Measurements from ENCODE around the gene SFXN5.

Gene SFXN5

GRCh38 chr2:72921088-72921851 lies 150.2 kb downstream of the SFXN5 start:
- Histone ChIP-seq H3K9me3 (ENCODE audit: severe bottlenecking) (no peaks in the 10 kb centered on the region), H3K36me3 (ENCODE audit: low read depth) (no peaks in the 10 kb centered on the region), H3K27ac (ENCODE audit: poor library complexity, severe bottlenecking) (no peak overlapping the region), H3K27me3 (ENCODE audit: insufficient read depth, poor library complexity, severe bottlenecking) (peaks cover 98% of the 10 kb centered on the region), H3K4me1 (ENCODE audit: insufficient read depth, poor library complexity, severe bottlenecking) (no peaks in the 10 kb centered on the region), H3K4me3 (ENCODE audit: severe bottlenecking) (no peak overlapping the region)
- no peak for ATAC-seq (ENCODE audit: low read depth)
- TF ChIP-seq, protein P1, sequence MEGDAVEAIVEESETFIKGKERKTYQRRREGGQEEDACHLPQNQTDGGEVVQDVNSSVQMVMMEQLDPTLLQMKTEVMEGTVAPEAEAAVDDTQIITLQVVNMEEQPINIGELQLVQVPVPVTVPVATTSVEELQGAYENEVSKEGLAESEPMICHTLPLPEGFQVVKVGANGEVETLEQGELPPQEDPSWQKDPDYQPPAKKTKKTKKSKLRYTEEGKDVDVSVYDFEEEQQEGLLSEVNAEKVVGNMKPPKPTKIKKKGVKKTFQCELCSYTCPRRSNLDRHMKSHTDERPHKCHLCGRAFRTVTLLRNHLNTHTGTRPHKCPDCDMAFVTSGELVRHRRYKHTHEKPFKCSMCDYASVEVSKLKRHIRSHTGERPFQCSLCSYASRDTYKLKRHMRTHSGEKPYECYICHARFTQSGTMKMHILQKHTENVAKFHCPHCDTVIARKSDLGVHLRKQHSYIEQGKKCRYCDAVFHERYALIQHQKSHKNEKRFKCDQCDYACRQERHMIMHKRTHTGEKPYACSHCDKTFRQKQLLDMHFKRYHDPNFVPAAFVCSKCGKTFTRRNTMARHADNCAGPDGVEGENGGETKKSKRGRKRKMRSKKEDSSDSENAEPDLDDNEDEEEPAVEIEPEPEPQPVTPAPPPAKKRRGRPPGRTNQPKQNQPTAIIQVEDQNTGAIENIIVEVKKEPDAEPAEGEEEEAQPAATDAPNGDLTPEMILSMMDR (IDR thresholded peaks at IDR 0.05; ENCODE audit: poor library complexity, severe bottlenecking): no peak
- no peak for DNase-seq (ENCODE audit: low spot score)

DNA sequence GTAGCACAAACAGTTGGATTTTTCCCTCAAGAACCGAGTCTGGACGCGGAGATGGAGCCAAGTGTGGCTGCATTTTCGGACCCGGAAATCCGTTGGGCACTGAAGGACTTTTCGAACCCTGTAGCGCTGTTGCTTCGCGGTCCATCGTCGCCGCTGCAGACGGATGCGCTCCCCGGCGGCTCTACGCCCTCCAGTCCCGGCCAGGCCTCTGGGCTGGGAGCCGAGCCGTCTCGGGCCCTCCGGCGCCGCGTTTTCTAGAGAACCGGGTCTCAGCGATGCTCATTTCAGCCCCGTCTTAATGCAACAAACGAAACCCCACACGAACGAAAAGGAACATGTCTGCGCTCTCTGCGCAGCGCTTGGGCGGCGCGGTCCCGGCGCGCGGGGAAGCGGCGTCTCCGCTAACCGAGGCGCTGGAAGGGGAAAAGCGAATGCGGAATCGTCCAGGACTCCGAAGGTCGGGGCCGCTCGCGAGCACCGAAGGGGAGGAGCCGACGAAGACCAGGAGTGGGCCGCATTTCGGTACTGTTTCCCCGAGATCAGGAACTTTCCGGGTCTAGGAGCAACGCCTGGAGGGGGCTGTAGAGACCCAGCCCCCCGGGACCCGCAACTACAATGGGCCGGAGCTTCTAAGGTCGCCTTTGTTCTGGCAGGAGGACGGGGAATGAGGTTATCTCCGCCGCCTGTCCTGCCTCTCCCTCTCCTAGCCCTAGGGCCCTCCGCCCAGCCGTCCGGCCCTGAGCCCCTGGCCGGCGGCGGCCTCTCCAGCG lies 151.0 kb downstream of the SFXN5 start:
- H3K36me3 ChIP-seq (ENCODE audit: low read depth): no peaks in the 10 kb centered on the region
- no peak overlapping the region for H3K27ac ChIP-seq (ENCODE audit: poor library complexity, severe bottlenecking)
- TF ChIP-seq, protein P1 (IDR thresholded peaks at IDR 0.05; ENCODE audit: poor library complexity, severe bottlenecking): no peak
- H3K4me1 ChIP-seq (ENCODE audit: insufficient read depth, poor library complexity, severe bottlenecking): no peaks in the 10 kb centered on the region
- DNase-seq (ENCODE audit: low spot score): no peak
- H3K9me3 ChIP-seq (ENCODE audit: severe bottlenecking): no peaks in the 10 kb centered on the region
- no peak for ATAC-seq (ENCODE audit: low read depth)
- H3K4me3 ChIP-seq (ENCODE audit: severe bottlenecking): no peak overlapping the region
- peaks cover 98% of the 10 kb centered on the region for H3K27me3 ChIP-seq (ENCODE audit: insufficient read depth, poor library complexity, severe bottlenecking)

DNA sequence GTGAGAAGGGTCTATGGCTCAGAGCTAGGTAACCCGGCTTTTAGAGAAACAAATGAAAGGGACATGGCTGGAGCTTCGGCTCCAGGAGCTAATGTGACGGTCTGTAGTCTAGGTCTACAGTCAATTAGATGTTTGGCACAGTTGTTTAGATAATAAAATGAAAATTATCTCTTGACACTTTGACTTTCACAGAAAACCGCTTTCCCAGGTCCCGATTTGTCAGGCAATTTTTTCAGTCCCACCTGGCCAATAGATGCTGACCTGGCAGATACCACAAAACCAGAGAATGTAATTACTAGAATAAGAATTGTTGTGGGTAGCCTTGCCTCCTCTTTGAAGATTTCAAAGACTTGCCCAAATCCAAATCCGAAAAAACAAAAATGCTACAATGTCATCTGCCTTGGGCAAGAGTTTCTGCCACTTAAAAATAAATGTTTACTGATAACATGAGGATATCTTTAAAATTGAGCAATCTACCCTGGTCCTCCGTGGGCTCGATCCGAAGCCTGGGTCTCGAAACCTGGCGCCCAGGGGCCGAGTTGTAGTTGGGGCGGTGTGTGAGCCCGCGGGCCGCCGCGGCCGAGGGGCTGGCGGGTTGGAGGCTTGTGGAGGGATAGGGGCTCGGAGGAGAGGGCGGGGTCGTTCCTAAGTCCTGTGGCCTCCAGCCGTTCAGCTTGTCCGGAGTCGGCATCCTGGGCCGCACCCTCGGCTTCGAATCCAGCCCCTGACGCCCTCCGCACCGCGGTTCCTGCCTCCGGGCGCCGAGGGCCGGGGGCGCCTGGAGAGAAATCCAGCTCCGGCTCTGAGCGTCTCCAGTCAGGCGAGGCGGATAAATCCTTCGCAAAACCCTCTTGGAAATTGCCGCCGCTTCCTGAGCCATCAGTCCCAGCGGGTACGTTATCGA lies 151.8 kb downstream of the SFXN5 start:
- Histone ChIP-seq H3K27ac (ENCODE audit: poor library complexity, severe bottlenecking) (no peak overlapping the region), H3K4me3 (ENCODE audit: severe bottlenecking) (no peak overlapping the region), H3K9me3 (ENCODE audit: severe bottlenecking) (no peaks in the 10 kb centered on the region), H3K36me3 (ENCODE audit: low read depth) (no peaks in the 10 kb centered on the region), H3K4me1 (ENCODE audit: insufficient read depth, poor library complexity, severe bottlenecking) (no peaks in the 10 kb centered on the region), H3K27me3 (ENCODE audit: insufficient read depth, poor library complexity, severe bottlenecking) (peaks cover 98% of the 10 kb centered on the region)
- DNase-seq (ENCODE audit: low spot score) (peak; percentile 43), ATAC-seq (ENCODE audit: low read depth) (no peak)
- TF ChIP-seq, protein P1 (IDR thresholded peaks at IDR 0.05; ENCODE audit: poor library complexity, severe bottlenecking): no peak

- TF ChIP-seq, protein P1 (IDR thresholded peaks at IDR 0.05; ENCODE audit: poor library complexity, severe bottlenecking): no peak
- no peak overlapping the region for H3K27ac ChIP-seq (ENCODE audit: poor library complexity, severe bottlenecking)
- no peaks in the 10 kb centered on the region for H3K36me3 ChIP-seq (ENCODE audit: low read depth)
- peak; percentile 2; the same call in 1 of the 3 replicates for ATAC-seq (ENCODE audit: low read depth)
- H3K9me3 ChIP-seq (ENCODE audit: severe bottlenecking): no peaks in the 10 kb centered on the region
- H3K4me1 ChIP-seq (ENCODE audit: insufficient read depth, poor library complexity, severe bottlenecking): no peaks in the 10 kb centered on the region
- no peak for DNase-seq (ENCODE audit: low spot score)
- peaks cover 98% of the 10 kb centered on the region for H3K27me3 ChIP-seq (ENCODE audit: insufficient read depth, poor library complexity, severe bottlenecking)
- no peak overlapping the region for H3K4me3 ChIP-seq (ENCODE audit: severe bottlenecking)
These were observed 153.5 kb downstream of the SFXN5 start for GRCh38 chr2:72917877-72918553.
